Esophagus muscularis mucosa (tissue), 4 donors: ENCODE results near the gene TNS1.

ENCODE experiments used
- CTCF ChIP-seq, 3 experiments: fragments of 200-600 bp in 2 of 3; fragments of 450-650 bp in 1 of 3; sonication (generic) in 2 of 3; IDR thresholded peaks; one replicate each; pipeline ENCODE4 v1.5.1; 2017 to 2019; ENCODE audit warnings: antibody characterized with exemption in 3 of 3, mild to moderate bottlenecking in 2 of 3, moderate library complexity in 1 of 3
- EP300 ChIP-seq: sonication (generic); formaldehyde crosslinking; IDR thresholded peaks from one replicate; pipeline ENCODE4 v1.6.1; 2017; ENCODE audit warnings: antibody characterized with exemption
- POLR2AphosphoS5 ChIP-seq, 2 donors: sonication (generic); formaldehyde crosslinking; IDR thresholded peaks; one replicate each; pipeline ENCODE4 v1.6.1; 2017; ENCODE audit warnings: antibody characterized with exemption in 2 of 2

GRCh38 chr2:217823626-217824025 lies 179.2 kb downstream of the TNS1 start:
- TF ChIP-seq CTCF (IDR thresholded peaks at IDR 0.05) = no peak
- TF ChIP-seq EP300 = no peak
- TF ChIP-seq POLR2AphosphoS5 (IDR thresholded peaks at IDR 0.05) = no peak
